Measurements from ENCODE around the gene NCAM1.

DNA sequence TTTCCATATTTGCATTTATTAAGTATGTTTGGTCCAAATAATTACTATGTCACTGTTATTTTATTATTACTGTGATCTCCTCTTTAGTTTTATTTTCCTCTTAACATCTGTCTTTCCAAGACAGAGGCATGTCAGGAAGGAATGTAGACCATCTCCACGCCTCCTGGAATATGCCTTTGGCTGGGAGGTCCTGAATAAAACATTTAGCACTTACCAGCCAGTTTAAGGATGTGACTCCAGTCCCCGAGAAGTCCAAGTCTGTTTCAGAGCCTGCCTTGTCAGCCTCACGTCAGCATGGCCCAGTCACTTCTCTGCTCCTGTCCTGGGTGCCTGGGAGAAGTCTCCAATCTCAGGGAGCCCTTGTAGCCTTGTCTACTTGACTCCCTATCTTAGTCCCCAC is 74.5 kb downstream of the NCAM1 start:
- TF ChIP-seq, protein P1, sequence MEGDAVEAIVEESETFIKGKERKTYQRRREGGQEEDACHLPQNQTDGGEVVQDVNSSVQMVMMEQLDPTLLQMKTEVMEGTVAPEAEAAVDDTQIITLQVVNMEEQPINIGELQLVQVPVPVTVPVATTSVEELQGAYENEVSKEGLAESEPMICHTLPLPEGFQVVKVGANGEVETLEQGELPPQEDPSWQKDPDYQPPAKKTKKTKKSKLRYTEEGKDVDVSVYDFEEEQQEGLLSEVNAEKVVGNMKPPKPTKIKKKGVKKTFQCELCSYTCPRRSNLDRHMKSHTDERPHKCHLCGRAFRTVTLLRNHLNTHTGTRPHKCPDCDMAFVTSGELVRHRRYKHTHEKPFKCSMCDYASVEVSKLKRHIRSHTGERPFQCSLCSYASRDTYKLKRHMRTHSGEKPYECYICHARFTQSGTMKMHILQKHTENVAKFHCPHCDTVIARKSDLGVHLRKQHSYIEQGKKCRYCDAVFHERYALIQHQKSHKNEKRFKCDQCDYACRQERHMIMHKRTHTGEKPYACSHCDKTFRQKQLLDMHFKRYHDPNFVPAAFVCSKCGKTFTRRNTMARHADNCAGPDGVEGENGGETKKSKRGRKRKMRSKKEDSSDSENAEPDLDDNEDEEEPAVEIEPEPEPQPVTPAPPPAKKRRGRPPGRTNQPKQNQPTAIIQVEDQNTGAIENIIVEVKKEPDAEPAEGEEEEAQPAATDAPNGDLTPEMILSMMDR (IDR thresholded peaks at IDR 0.05), result no peak
- no peak for TF ChIP-seq POLR2A (IDR thresholded peaks at IDR 0.05)
